ENCODE results near the gene BTLA.

- peak in 1 of 2 experiments; percentile 55; a peak in 1 of 4 replicates for TF ChIP-seq ETV6 (conservative IDR thresholded peaks at IDR 0.05 in 1 of 2, IDR thresholded peaks at IDR 0.05 in 1 of 2; ENCODE audit: borderline replicate concordance in 1 of 2, low read depth in 1 of 2)
- TF ChIP-seq ZNF24 (IDR thresholded peaks at IDR 0.05): 0 out of 2 replicates have a peak, but pooled peaks have one; percentile 10
- TF ChIP-seq, protein P1, sequence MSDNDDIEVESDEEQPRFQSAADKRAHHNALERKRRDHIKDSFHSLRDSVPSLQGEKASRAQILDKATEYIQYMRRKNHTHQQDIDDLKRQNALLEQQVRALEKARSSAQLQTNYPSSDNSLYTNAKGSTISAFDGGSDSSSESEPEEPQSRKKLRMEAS (IDR thresholded peaks at IDR 0.05; ENCODE audit: low read depth, low read length): no peak
- no peak for TF ChIP-seq SRF (IDR thresholded peaks at IDR 0.05; ENCODE audit: low read depth in 2 of 2, low read length in 2 of 2)
- no peak for TF ChIP-seq SUPT20H (IDR thresholded peaks at IDR 0.05; ENCODE audit: borderline replicate concordance, control insufficient read depth, low read depth, low read length)
- TF ChIP-seq POLR2A (IDR thresholded peaks at IDR 0.05; ENCODE audit: low read depth, low read length): no peak
- peak; percentile 10 to 78; a peak in 2 of 4 replicates for TF ChIP-seq EP300 (IDR thresholded peaks at IDR 0.05; ENCODE audit: borderline replicate concordance in 1 of 2, control insufficient read depth in 1 of 2, low read depth in 2 of 2, low read length in 2 of 2)
- TF ChIP-seq POLR2AphosphoS5 (IDR thresholded peaks at IDR 0.05; ENCODE audit: low read length): no peak
- TF ChIP-seq, protein P2, sequence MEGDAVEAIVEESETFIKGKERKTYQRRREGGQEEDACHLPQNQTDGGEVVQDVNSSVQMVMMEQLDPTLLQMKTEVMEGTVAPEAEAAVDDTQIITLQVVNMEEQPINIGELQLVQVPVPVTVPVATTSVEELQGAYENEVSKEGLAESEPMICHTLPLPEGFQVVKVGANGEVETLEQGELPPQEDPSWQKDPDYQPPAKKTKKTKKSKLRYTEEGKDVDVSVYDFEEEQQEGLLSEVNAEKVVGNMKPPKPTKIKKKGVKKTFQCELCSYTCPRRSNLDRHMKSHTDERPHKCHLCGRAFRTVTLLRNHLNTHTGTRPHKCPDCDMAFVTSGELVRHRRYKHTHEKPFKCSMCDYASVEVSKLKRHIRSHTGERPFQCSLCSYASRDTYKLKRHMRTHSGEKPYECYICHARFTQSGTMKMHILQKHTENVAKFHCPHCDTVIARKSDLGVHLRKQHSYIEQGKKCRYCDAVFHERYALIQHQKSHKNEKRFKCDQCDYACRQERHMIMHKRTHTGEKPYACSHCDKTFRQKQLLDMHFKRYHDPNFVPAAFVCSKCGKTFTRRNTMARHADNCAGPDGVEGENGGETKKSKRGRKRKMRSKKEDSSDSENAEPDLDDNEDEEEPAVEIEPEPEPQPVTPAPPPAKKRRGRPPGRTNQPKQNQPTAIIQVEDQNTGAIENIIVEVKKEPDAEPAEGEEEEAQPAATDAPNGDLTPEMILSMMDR (IDR thresholded peaks at IDR 0.05 in 2 of 3, conservative IDR thresholded peaks at IDR 0.05 in 1 of 3; ENCODE audit: control insufficient read depth in 2 of 3, extremely low read depth in 1 of 3, insufficient read depth in 1 of 3, low read depth in 3 of 3, low read length in 3 of 3): no peak
- no peak; the same call in 1 of the 2 replicates for TF ChIP-seq ZNF217 (IDR thresholded peaks at IDR 0.05)
Measured at GRCh38 chr3:112464264-112464663, 35.0 kb downstream of the BTLA start.
